ENCODE measurements around the gene CD163L1.

The CD163L1 gene

DNA sequence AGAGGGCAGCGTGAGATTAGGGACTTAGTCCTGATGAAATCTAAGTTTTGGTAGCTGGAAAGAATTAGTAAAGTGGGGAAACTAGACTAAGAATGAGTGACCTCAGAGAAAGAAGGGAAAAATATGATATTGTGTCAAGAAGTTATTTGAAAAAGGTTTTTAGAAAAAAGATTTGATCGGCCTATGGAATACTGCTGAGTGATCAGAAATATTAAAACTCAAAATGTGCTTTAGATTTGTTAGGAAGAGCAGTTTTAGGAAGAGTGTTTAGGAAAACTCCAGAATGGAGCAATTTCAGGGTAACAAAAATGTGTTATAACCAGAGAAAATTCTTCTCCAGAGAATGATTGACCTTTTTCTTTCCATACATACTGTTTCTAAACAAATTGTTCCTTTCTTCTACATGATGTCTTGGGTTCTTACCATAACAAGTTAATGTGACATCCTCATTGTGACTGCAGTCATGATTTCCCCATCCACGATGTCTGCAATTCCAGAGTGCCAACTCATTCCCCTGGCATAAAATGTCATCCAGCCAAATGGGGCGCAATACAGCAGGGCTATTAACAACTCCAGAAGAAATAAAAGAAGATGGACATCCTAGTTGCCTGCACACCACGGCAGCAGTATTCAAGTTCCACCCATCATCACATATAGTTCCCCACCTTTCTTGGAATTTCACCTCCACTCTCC lies 11.8 kb downstream of the CD163L1 start:
- no peak overlapping the region for H3K27ac ChIP-seq
- no peak for DNase-seq (ENCODE audit: low read depth, low spot score)

DNA sequence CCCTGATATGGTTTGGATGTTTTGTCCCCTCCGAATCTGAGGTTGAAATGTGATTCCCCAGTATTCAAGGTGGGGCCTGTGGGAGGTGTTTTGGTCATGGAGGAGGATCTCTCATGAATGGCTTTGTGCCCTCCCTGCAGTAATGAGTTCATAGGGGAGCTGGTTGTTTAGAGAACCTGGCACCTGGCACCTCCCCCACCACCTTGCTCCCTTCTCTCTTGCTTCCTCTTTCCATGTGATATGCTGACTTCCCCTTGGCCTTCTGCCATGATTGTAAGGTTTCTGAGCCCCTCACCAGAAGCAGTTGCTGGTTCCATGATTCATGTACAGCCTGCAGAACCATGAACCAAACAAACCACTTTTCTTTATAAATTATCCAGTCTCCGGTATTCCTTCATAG lies 32.6 kb downstream of the CD163L1 start:
- no peak overlapping the region for H3K27ac ChIP-seq
- DNase-seq (ENCODE audit: low read depth, low spot score) = no peak

DNA sequence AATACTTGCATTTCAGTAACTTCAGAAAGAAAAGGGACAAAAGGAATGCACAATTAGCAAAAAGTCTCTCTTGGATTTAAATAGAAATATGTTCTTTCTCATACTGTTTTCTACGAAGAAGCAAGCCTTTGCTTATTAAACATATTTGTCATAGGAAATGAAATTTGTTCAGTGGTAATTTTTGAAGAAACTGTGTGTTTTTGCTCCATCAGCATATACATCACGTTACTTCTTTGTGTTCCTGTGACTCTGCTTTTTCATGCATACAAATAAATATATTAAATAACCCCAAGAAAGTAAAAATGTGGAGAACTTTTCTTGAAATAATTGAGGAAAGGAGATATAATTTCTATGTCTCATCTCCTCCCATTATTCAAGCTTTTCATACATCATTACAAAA lies 39.7 kb downstream of the CD163L1 start:
- H3K27ac ChIP-seq = no peak overlapping the region
- no peak for DNase-seq (ENCODE audit: low read depth, low spot score)

DNA sequence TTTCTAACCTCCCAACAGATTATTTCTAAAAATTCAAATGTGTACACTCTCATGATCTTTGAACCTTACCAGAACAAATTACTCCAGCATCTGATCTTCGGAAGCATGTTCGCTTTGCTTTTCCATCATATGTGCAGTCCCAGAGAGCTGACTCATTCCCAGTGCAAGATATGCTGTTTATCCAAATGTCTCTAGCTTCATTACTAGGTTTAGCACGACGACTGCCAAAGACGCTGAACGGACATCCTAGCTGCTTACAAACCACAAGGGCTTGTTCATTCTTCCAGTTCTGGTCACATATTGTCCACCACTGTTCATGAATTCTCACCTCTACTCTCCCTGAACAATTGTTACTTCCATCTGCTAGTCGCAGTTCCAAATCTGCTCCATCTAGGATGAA lies 40.5 kb downstream of the CD163L1 start:
- no peak for DNase-seq (ENCODE audit: low read depth, low spot score)
- H3K27ac ChIP-seq = no peak overlapping the region

DNA sequence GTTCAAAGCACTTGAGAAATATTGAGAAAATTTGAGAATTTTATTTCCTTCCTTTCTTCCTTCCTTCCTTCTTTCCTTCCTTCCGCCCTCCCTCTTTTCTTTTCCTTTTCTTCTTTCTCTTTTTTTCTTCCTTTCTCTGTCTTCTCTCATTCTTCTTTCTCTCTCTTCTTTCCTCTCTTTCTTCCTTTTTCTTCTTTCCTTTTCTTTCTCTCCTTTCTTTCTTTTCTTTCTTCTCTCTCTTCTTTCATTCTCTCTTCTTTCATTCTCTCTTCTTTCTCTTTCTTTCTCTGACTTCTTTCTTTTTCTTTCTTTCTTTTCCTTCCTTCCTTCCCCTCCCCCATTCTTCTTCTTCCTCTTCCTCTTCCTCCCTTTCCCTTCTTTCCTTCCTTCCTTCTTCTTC lies 44.9 kb downstream of the CD163L1 start:
- no peak overlapping the region for H3K27ac ChIP-seq

DNA sequence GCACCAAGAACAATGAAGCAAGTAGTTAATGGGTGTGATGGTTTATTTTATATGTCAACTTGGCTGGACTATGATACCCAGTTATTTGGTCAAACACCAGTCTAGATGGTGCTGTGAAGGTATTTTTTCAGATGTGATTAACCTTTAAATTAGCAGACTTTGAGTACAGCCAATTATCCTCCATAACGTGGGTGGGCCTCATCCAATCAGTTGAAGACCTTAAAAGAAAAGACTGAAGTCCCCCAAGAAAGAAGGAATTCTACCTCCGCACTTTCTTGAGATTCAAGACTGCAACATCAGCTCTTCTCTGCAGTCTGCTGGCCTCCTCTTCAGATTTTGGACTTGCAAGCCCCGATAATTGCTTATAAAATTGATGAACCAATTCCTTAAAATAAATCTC lies 47.5 kb downstream of the CD163L1 start:
- DNase-seq (ENCODE audit: low read depth, low spot score) = no peak
- H3K27ac ChIP-seq = no peak overlapping the region

More for the DNA sequence above, 44.9 kb downstream of the CD163L1 start:
- DNase-seq (ENCODE audit: low read depth, low spot score) = no peak

DNA sequence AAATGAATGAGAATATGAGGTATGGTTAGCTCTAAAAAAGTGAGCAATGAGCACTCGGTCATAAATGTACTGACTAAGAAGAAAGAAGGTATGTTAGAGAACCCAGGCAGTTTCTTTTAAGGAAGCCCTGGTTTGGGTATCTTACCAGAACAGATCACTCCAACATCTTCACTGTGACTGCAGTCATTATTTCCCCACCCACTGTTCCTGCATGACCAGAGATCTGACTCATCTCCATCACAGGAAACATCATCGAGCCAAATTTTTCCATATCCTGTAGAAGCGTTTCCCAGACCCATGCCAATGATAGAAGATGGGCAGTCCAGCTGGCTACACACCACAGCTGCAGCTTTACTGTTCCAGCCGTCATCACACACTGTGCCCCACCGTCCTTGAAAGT lies 48.0 kb downstream of the CD163L1 start:
- no peak overlapping the region for H3K27ac ChIP-seq
- no peak for DNase-seq (ENCODE audit: low read depth, low spot score)

DNA sequence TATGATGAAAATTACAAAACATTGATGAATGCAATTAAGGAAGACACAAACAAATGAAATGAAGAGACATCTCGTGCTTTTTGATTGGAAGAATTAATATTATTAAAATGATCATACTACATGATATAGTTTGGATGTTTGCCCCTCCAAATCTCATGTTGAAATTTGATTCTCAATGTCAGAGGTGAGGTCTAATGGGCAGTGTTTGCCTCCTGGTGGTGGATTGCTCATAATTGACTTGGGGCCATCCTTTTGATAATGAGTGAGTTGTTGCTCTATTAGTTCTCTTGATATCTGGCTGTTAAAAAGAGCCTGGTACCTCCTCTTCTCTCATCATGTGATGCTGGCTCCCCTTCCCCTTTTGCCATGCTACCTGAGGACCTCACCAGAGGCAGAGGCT lies 56.7 kb downstream of the CD163L1 start:
- no peak for DNase-seq (ENCODE audit: low read depth, low spot score)
- no peak overlapping the region for H3K27ac ChIP-seq

DNA sequence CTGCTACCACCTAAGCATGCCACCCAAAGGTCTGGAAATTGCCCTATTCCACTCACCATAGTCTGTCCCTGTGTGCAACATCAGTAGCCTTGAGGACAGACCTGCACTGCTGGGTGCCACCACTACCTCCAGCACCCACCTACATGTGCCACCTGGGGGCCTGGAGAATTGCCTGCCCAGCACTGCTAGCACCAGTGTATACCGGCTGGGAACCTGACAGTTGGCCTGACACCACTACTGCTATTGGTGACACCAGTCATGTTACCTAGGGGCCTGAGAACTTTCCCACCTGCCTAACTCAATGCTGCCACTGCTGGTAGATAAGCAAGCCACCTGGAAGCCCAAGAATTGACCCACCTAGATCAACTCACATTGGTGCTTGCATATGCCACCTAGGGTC lies 60.8 kb downstream of the CD163L1 start:
- no peak for DNase-seq (ENCODE audit: low read depth, low spot score)
- H3K27ac ChIP-seq = no peak overlapping the region

DNA sequence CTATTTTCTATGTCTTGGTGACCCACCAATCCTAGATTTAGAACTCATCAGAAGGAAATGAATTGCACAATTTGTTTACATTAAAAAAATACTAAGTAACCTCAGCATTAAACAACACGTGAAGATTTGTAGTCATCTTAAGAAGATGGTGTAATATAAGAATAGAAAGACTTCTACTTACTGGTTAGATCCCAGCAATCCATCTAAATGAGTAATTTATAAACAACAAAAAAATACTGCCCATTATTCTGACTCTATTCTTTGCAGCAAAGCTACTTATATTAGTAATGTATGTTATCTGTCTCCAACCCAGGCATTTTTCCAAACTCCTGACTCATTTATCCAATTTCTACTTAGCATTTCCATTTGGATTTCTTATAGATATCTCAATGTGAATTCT lies 67.8 kb downstream of the CD163L1 start:
- DNase-seq (ENCODE audit: low read depth, low spot score) = no peak

DNA sequence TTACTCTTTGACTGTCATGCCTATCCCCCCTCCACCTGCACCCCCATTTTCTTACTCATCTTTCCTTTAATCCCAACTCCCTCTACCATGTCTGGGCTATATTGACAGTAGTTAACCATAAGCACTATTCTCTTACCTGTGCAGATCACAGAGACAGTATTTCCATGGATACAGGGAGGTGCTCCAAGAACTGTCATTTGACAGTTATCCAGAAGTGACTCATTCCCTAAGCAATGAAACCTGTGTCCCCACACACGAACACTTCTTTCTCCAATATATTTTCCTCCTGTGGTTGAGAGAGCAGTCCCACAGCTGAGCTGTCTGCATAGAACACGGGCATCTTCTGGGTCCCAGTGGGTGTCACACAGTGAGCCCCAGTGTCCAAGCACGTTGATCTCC lies 68.8 kb downstream of the CD163L1 start:
- H3K27ac ChIP-seq = no peak overlapping the region
- DNase-seq (ENCODE audit: low read depth, low spot score) = no peak

More for the DNA sequence above, 67.8 kb downstream of the CD163L1 start:
- H3K27ac ChIP-seq = no peak overlapping the region

DNA sequence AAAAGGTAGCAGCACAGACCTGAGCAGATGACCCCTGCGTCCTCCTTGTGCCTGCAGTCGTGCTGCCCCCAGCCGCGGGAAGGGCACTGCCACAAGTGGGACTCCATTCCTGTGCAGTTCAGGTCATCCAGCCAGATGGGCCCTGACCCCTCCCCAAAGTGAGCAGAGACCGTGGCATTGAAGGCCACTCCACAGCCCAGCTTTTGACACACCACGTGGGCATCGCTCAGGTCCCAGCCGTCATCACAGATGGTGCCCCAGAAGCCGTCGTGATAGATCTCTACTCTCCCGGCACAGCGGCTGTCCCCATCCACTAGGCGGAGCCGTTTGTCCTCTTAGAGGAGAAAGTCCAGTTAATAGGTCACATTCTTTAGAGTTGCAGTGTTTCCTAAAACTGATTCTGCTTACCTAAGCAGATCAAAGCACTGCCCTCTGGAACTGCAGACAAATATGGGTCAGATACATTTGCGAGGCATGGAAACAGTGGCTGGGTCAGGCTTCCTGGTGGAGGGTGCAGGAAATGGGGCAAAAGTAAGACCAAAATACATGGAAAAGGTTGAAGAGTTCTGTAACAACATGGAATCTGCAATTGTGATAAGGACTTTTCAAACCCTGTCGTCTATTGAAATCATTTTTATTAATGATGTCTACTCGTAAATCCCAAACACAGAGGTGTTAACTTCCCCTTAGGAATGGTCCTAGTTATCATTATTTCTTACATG lies 69.4 kb downstream of the CD163L1 start:
- no peak overlapping the region for H3K27ac ChIP-seq
- DNase-seq (ENCODE audit: low read depth, low spot score) = no peak

DNA sequence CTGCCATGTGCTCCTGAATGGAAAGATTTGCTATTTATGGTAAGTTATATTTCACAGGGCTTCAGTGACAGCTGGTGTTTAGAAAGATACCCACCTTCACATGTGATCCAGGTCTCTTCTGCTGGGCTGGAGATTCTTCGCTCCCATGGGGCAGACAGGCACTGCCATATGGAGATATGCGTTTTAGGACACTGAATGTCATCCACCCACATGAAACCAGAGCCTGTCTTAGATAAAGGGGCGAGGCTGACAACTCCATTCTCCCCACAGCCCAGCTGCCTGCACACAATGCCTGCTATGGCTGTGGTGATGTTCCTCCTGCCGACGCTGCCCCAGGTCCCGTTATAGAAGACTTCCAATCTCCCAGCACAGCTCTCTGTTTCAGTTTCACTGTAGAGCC lies 70.7 kb downstream of the CD163L1 start:
- DNase-seq (ENCODE audit: low read depth, low spot score) = no peak
- H3K27ac ChIP-seq = no peak overlapping the region

DNA sequence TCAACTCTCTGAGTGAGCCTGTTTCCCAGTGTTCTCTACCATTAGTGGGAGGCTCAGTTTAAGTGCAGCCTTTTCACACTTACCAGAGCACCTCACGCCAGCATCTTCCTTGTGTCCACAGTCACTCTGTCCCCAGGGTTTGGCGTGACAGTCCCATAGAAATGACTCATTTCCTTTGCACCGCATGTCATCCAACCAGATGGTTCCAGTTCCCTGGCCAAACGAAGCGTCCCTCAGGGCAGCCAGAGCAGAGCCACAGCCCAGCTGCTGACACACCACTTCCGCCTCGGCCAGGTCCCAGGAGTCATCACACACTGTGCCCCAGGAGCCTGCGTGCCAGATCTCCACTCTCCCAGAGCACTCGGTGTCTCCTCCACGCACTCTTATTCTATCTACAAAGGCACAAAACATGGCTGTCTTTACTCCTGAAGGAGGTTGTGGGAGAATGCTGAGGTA lies 74.7 kb downstream of the CD163L1 start:
- no peak overlapping the region for H3K27ac ChIP-seq
- DNase-seq (ENCODE audit: low read depth, low spot score) = no peak

DNA sequence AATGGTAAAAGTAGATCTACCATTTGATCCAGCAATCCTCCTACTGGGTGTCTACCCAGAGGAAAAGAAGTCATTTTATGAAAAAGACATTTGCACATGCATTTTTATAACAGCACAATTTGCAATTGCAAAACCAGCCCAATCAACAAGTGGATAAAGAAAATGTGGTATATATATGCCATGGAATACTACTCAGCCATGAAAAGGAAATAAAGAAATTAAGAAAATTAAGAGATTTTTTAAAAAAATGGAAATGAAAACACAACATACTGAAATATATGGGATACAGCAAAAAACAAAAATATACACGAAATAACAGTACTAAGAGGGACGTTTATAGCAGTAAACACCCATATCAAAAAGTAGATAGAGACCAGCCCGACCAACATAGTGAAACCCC lies 81.2 kb downstream of the CD163L1 start:
- no peak overlapping the region for H3K27ac ChIP-seq
- no peak for DNase-seq (ENCODE audit: low read depth, low spot score)

DNA sequence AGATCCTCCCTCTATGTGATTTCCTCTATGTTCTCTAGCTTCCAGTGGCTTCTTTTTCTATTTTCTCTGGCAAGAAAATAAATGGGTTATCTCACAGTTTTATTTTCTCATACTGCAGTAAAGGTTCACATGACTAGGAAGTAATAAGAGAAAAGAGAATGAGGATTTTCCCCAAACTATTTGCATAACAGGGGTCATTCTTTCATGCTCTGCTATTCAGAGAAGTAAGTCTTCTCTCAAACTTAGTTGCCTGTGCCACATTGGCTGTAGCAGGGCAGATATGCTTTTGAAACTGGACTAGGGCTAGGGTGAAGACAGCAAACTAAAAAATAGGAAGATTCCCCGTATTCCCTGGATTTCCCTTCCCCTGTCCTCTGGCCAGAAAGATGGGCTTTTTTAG lies 82.7 kb downstream of the CD163L1 start:
- H3K27ac ChIP-seq = no peak overlapping the region

DNA sequence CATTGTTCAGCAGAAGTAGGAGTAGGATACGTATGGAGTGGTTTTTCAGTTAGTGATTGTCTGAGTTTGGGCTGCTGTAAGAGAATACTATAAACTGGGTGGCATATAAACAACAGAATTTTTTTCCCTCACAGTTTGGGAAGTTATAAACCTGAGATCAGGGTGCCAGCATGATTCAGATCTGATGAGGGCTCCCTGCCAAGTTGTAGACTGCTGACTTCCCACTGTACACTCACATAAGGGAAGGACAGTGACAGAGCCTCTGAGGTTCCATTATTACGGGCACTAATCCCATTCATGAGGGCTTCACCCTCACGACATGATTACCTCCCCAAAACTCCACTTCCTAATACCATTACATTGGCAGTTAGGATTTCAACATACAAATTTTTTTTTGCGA lies 89.4 kb downstream of the CD163L1 start:
- no peak for DNase-seq (ENCODE audit: low read depth, low spot score)
- no peak overlapping the region for H3K27ac ChIP-seq

More for the DNA sequence above, 82.7 kb downstream of the CD163L1 start:
- DNase-seq (ENCODE audit: low read depth, low spot score) = no peak

DNA sequence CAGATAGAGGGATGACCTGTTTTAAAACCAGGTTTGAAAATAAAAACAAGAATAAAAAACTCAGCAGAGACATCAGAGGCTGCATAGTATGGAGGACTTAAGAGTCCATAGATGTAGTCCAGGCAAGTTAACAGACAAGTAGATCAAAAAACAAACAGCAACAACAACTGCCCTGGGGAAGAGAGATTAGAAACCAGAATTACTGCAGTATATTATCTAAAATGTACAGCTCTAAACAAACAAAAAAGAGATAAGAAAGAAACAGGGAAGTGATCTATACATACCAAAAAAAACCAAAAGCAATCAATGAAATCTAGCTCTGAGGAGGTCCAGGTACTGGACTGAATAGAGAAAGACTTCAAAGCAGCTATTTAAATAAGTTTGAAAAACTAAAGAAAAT lies 91.3 kb downstream of the CD163L1 start:
- H3K27ac ChIP-seq = no peak overlapping the region
- DNase-seq (ENCODE audit: low read depth, low spot score) = no peak

DNA sequence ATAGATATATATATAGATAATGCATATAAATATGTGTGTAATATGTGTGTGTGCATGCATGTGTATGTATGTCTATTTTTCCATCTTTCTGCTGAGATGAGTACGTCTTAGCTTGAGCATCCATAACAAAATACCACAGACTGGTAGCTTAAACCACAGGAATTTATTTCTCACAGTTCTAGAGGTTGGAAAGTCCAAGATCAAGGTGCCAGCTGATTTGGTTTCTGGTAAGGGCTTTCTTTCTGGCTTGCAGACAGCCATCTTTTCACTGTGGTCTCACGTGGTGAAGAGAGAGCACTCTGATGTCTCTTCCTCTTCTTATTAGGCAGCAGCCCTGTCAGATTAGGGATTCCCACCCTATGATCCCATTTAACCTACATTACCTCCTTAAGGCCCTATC lies 92.8 kb downstream of the CD163L1 start:
- DNase-seq (ENCODE audit: low read depth, low spot score) = no peak
- H3K27ac ChIP-seq = no peak overlapping the region

DNA sequence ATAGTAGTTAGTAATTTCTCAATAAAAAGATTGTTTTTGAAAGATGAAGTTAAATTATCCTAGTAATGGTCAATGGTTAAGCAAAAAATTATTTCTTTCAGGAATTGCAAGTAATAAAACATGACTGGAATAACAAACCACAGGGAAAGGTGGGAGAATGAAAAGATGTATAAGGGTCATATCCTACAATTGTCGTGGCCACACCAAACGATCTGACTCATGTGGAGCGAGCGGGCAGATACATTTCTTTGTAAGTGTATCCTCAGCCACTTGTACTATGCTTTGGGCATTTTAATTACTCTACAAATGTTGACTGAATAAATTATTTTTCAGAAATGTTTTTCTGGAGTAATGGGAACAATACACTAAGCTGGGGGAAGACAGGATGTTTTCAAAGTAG lies 94.5 kb downstream of the CD163L1 start:
- no peak overlapping the region for H3K27ac ChIP-seq
- DNase-seq (ENCODE audit: low read depth, low spot score) = no peak

DNA sequence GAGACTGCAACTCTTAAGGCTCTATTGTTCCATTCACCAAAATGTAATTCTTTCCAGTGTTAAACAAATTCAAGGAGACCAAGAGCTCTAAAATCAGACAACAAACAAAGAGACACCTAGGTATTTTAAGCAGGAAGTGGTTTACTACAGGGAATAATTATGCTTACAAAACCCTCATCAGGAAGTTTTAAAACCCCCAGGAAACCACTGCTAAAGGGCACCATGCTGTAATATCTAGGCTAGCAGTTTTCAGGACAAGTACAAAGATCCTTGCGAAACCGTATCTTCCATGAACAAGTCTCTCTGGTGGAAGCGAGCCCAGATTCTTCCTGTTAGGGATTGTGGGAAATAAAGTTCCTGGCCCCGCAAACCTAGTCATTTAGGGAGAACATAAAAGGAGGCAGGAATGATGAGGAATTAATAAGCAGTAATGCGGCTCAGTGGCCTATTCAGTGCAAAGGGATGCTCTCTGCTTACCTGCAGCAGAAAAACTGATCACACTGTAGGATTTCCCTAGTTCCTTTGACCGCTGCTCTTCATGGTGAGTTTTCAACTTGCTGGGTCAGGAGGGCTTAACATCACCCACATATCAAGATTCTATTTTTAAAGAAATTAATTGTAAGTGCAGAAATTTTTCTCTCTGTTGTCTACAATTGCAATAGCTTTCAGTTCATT lies 97.3 kb downstream of the CD163L1 start:
- DNase-seq (ENCODE audit: low read depth, low spot score) = no peak
- H3K27ac ChIP-seq = no peak overlapping the region
